ENCODE measurements around the gene KCTD14.

The KCTD14 gene

GRCh38 chr11:78010304-78010703 lies 12.8 kb downstream of the KCTD14 start:
- WGBS, 2 donors (ENCODE audit: extremely low coverage in 2 of 2, insufficient read length in 2 of 2, insufficient replicate concordance in 1 of 2), result no CpG with 5 or more reads among the region's 1 CpG
- Histone ChIP-seq H2BK12ac (ENCODE audit: low read length) (no peak overlapping the region), H3K36me3 (replicated peaks in 1 of 2; ENCODE audit: control insufficient read depth in 2 of 2, insufficient read depth in 2 of 2, low read length in 2 of 2) (no peaks in the 10 kb centered on the region), H3K79me1 (ENCODE audit: low read depth, low read length) (no peaks in the 10 kb centered on the region), H4K91ac (ENCODE audit: low read depth, low read length, poor library complexity) (no peak overlapping the region), H2BK5ac (ENCODE audit: low read length) (no peak overlapping the region), H3K4me2 (ENCODE audit: insufficient read depth, low read length, poor library complexity, severe bottlenecking) (no peak overlapping the region), H4K8ac (ENCODE audit: low read depth, low read length) (no peak overlapping the region), H3K23ac (ENCODE audit: low read depth, low read length, poor library complexity) (no peak overlapping the region), H3K4me3 (ENCODE audit: low read length in 2 of 2) (no peak overlapping the region), H3K4me1 (ENCODE audit: control insufficient read depth in 2 of 2, insufficient read depth in 1 of 2, low read depth in 1 of 2, low read length in 2 of 2) (no peaks in the 10 kb centered on the region), H3K9ac (ENCODE audit: low read depth, low read length, poor library complexity) (no peak overlapping the region), H3K4ac (ENCODE audit: low read length) (no peak overlapping the region), H3K18ac (ENCODE audit: low read length) (no peak overlapping the region), H2BK120ac (ENCODE audit: low read depth, low read length) (no peak overlapping the region), H2AK5ac (ENCODE audit: low read depth, low read length) (no peak overlapping the region), H3K27ac (replicated peaks; ENCODE audit: low read length) (no peak overlapping the region), H3K14ac (ENCODE audit: low read length) (no peak overlapping the region), H3K27me3 (ENCODE audit: control insufficient read depth in 3 of 3, insufficient read depth in 3 of 3, low read depth in 1 of 3, low read length in 3 of 3) (peaks cover 0 to 8% (median 0%) of the 10 kb centered on the region in 3 experiments), H2BK15ac (ENCODE audit: low read length) (no peak overlapping the region), H3K9me3 (replicated peaks in 1 of 2; ENCODE audit: control insufficient read depth in 2 of 2, insufficient read depth in 1 of 2, low read depth in 1 of 2, low read length in 2 of 2) (no peaks in the 10 kb centered on the region), H2AFZ (ENCODE audit: low read length) (no peak overlapping the region)
- DNase-seq (ENCODE audit: low spot score), result no peak

- Histone ChIP-seq H3K18ac (ENCODE audit: low read length) (no peak overlapping the region), H3K4ac (ENCODE audit: low read length) (no peak overlapping the region), H3K4me2 (ENCODE audit: insufficient read depth, low read length, poor library complexity, severe bottlenecking) (no peak overlapping the region), H4K8ac (ENCODE audit: low read depth, low read length) (no peak overlapping the region), H3K9ac (ENCODE audit: low read depth, low read length, poor library complexity) (no peak overlapping the region), H3K23ac (ENCODE audit: low read depth, low read length, poor library complexity) (no peak overlapping the region), H2BK15ac (ENCODE audit: low read length) (no peak overlapping the region), H2BK120ac (ENCODE audit: low read depth, low read length) (no peak overlapping the region), H3K9me3 (replicated peaks in 1 of 2; ENCODE audit: control insufficient read depth in 2 of 2, insufficient read depth in 1 of 2, low read depth in 1 of 2, low read length in 2 of 2) (no peaks in the 10 kb centered on the region), H2AFZ (ENCODE audit: low read length) (peak overlapping the region; percentile 22), H3K4me1 (ENCODE audit: control insufficient read depth in 2 of 2, insufficient read depth in 1 of 2, low read depth in 1 of 2, low read length in 2 of 2) (no peaks in the 10 kb centered on the region), H2BK5ac (ENCODE audit: low read length) (no peak overlapping the region), H3K36me3 (replicated peaks in 1 of 2; ENCODE audit: control insufficient read depth in 2 of 2, insufficient read depth in 2 of 2, low read length in 2 of 2) (no peaks in the 10 kb centered on the region), H2BK12ac (ENCODE audit: low read length) (no peak overlapping the region), H3K14ac (ENCODE audit: low read length) (no peak overlapping the region), H3K27me3 (ENCODE audit: control insufficient read depth in 3 of 3, insufficient read depth in 3 of 3, low read depth in 1 of 3, low read length in 3 of 3) (peaks cover 0 to 8% (median 0%) of the 10 kb centered on the region in 3 experiments), H2AK5ac (ENCODE audit: low read depth, low read length) (no peak overlapping the region), H3K79me1 (ENCODE audit: low read depth, low read length) (no peaks in the 10 kb centered on the region), H3K4me3 (ENCODE audit: low read length in 2 of 2) (no peak overlapping the region), H3K27ac (replicated peaks; ENCODE audit: low read length) (no peak overlapping the region), H4K91ac (ENCODE audit: low read depth, low read length, poor library complexity) (no peak overlapping the region)
- WGBS, 2 donors (ENCODE audit: extremely low coverage in 2 of 2, insufficient read length in 2 of 2, insufficient replicate concordance in 1 of 2), result no CpG with 5 or more reads among the region's 2 CpGs
- no peak for DNase-seq (ENCODE audit: low spot score)
Observed at GRCh38 chr11:78009062-78009461, 14.0 kb downstream of the KCTD14 start.

- no peaks in the 10 kb centered on the region for H3K79me1 ChIP-seq (ENCODE audit: low read depth, low read length)
- no peaks in the 10 kb centered on the region for H3K9me3 ChIP-seq (replicated peaks in 1 of 2; ENCODE audit: control insufficient read depth in 2 of 2, insufficient read depth in 1 of 2, low read depth in 1 of 2, low read length in 2 of 2)
- H2BK12ac ChIP-seq (ENCODE audit: low read length), result no peak overlapping the region
- peaks cover 0 to 4% (median 0%) of the 10 kb centered on the region in 3 experiments for H3K27me3 ChIP-seq (ENCODE audit: control insufficient read depth in 3 of 3, insufficient read depth in 3 of 3, low read depth in 1 of 3, low read length in 3 of 3)
- no peak overlapping the region for H2BK15ac ChIP-seq (ENCODE audit: low read length)
- H2BK5ac ChIP-seq (ENCODE audit: low read length), result no peak overlapping the region
- H2BK120ac ChIP-seq (ENCODE audit: low read depth, low read length), result no peak overlapping the region
- H3K27ac ChIP-seq (replicated peaks; ENCODE audit: low read length), result no peak overlapping the region
- H3K9ac ChIP-seq (ENCODE audit: low read depth, low read length, poor library complexity), result no peak overlapping the region
- no peak overlapping the region for H4K8ac ChIP-seq (ENCODE audit: low read depth, low read length)
- H3K36me3 ChIP-seq (replicated peaks in 1 of 2; ENCODE audit: control insufficient read depth in 2 of 2, insufficient read depth in 2 of 2, low read length in 2 of 2), result no peaks in the 10 kb centered on the region
- H3K4me1 ChIP-seq (ENCODE audit: control insufficient read depth in 2 of 2, insufficient read depth in 1 of 2, low read depth in 1 of 2, low read length in 2 of 2), result peaks cover under 1 to 2% of the 10 kb centered on the region in 2 donors
- no peak for DNase-seq (ENCODE audit: low spot score)
- no peak overlapping the region for H3K14ac ChIP-seq (ENCODE audit: low read length)
- no peak overlapping the region for H3K18ac ChIP-seq (ENCODE audit: low read length)
- WGBS, 2 donors (ENCODE audit: extremely low coverage in 2 of 2, insufficient read length in 2 of 2, insufficient replicate concordance in 1 of 2), result no CpG with 5 or more reads among the region's 1 CpG
- no peak overlapping the region for H2AK5ac ChIP-seq (ENCODE audit: low read depth, low read length)
- no peak overlapping the region for H3K4me3 ChIP-seq (ENCODE audit: low read length in 2 of 2)
- H3K23ac ChIP-seq (ENCODE audit: low read depth, low read length, poor library complexity), result no peak overlapping the region
- no peak overlapping the region for H3K4ac ChIP-seq (ENCODE audit: low read length)
- no peak overlapping the region for H3K4me2 ChIP-seq (ENCODE audit: insufficient read depth, low read length, poor library complexity, severe bottlenecking)
- H4K91ac ChIP-seq (ENCODE audit: low read depth, low read length, poor library complexity), result no peak overlapping the region
- H2AFZ ChIP-seq (ENCODE audit: low read length), result peak overlapping the region; percentile 79
Observed at GRCh38 chr11:78000193-78000592, 22.9 kb downstream of the KCTD14 start.

- no peak overlapping the region for H2BK12ac ChIP-seq (ENCODE audit: low read length)
- H3K36me3 ChIP-seq (replicated peaks in 1 of 2; ENCODE audit: control insufficient read depth in 2 of 2, insufficient read depth in 2 of 2, low read length in 2 of 2), result no peaks in the 10 kb centered on the region
- H3K4me2 ChIP-seq (ENCODE audit: insufficient read depth, low read length, poor library complexity, severe bottlenecking), result no peak overlapping the region
- H4K8ac ChIP-seq (ENCODE audit: low read depth, low read length), result no peak overlapping the region
- H3K79me1 ChIP-seq (ENCODE audit: low read depth, low read length), result no peaks in the 10 kb centered on the region
- no peak overlapping the region for H3K23ac ChIP-seq (ENCODE audit: low read depth, low read length, poor library complexity)
- WGBS, 2 donors (ENCODE audit: extremely low coverage in 2 of 2, insufficient read length in 2 of 2, insufficient replicate concordance in 1 of 2), result no CpG with 5 or more reads among the region's 1 CpG
- H3K4me1 ChIP-seq (ENCODE audit: control insufficient read depth in 2 of 2, insufficient read depth in 1 of 2, low read depth in 1 of 2, low read length in 2 of 2), result peaks cover 3% of the 10 kb centered on the region in 2 donors
- H3K9ac ChIP-seq (ENCODE audit: low read depth, low read length, poor library complexity), result no peak overlapping the region
- H3K4me3 ChIP-seq (ENCODE audit: low read length in 2 of 2), result no peak overlapping the region
- H3K9me3 ChIP-seq (replicated peaks in 1 of 2; ENCODE audit: control insufficient read depth in 2 of 2, insufficient read depth in 1 of 2, low read depth in 1 of 2, low read length in 2 of 2), result no peaks in the 10 kb centered on the region
- no peak for DNase-seq (ENCODE audit: low spot score)
- H3K27ac ChIP-seq (replicated peaks; ENCODE audit: low read length), result no peak overlapping the region
- H2AFZ ChIP-seq (ENCODE audit: low read length), result peak overlapping the region; percentile 79
- H3K14ac ChIP-seq (ENCODE audit: low read length), result no peak overlapping the region
- no peak overlapping the region for H2BK120ac ChIP-seq (ENCODE audit: low read depth, low read length)
- H3K18ac ChIP-seq (ENCODE audit: low read length), result no peak overlapping the region
- peaks cover 0 to 4% (median 0%) of the 10 kb centered on the region in 3 experiments for H3K27me3 ChIP-seq (ENCODE audit: control insufficient read depth in 3 of 3, insufficient read depth in 3 of 3, low read depth in 1 of 3, low read length in 3 of 3)
- H2BK5ac ChIP-seq (ENCODE audit: low read length), result no peak overlapping the region
- no peak overlapping the region for H4K91ac ChIP-seq (ENCODE audit: low read depth, low read length, poor library complexity)
- H2BK15ac ChIP-seq (ENCODE audit: low read length), result no peak overlapping the region
- H2AK5ac ChIP-seq (ENCODE audit: low read depth, low read length), result no peak overlapping the region
- no peak overlapping the region for H3K4ac ChIP-seq (ENCODE audit: low read length)
Observed at GRCh38 chr11:77999446-78000030, 23.5 kb downstream of the KCTD14 start.
